B cell (primary cell): Measurements from ENCODE around the gene ZBTB16.

Experiments
- CTCF ChIP-seq: fragments of 200-600 bp; IDR thresholded peaks from one replicate; pipeline ENCODE4 v1.8.0; 2022; ENCODE audit warnings: antibody characterized with exemption, mild to moderate bottlenecking
- EZH2 ChIP-seq: IDR thresholded peaks from 2 replicates; pipeline ENCODE4 v1.6.1; 2012; ENCODE audit warnings: borderline replicate concordance, low read depth, mild to moderate bottlenecking, moderate library complexity, low read length; ENCODE audit not compliant: insufficient read depth, poor library complexity, severe bottlenecking

GRCh38 chr11:114039551-114039950 lies 20.0 kb upstream of the ZBTB16 start:
- TF ChIP-seq EZH2 (no peak), CTCF (no peak)
